Nephron progenitor cell (in vitro differentiated cells): ENCODE results near the gene FTSJ3.
A peak's percentile ranks its signal among the peaks of the same experiment; 100 is the strongest.

Experiments used
- DNase-seq: peaks from one replicate; pipeline ENCODE4 v3.0.0; 2021
- H3K27ac Mint-ChIP-seq: 2 replicates; pipeline ENCODE4 v1.8.0; 2021; ENCODE audit warnings: mild to moderate bottlenecking, moderate library complexity, mixed read lengths
- H3K27me3 Mint-ChIP-seq: 2 replicates; pipeline ENCODE4 v1.8.0; 2021; ENCODE audit warnings: mild to moderate bottlenecking, low read depth, mixed read lengths; ENCODE audit not compliant: poor library complexity
- H3K36me3 Mint-ChIP-seq: 2 replicates; pipeline ENCODE4 v1.8.0; 2021; ENCODE audit warnings: low read depth, mixed read lengths
- H3K4me1 Mint-ChIP-seq: 2 replicates; pipeline ENCODE4 v1.8.0; 2021; ENCODE audit warnings: mixed read lengths
- H3K4me3 Mint-ChIP-seq: 2 replicates; pipeline ENCODE4 v1.8.0; 2021; ENCODE audit warnings: mild to moderate bottlenecking, moderate library complexity, mixed read lengths
- H3K9me3 Mint-ChIP-seq: 2 replicates; pipeline ENCODE4 v1.8.0; 2021; ENCODE audit warnings: mild to moderate bottlenecking, moderate library complexity, mixed read lengths
- CTCF ChIP-seq: fragments of 200-600 bp; sonication (generic); IDR thresholded peaks from 2 replicates; pipeline ENCODE4 v1.5.0; 2021; ENCODE audit warnings: antibody characterized with exemption

Gene FTSJ3

GRCh38 chr17:63842540-63843386, 15.3 kb upstream of the FTSJ3 start, which contains the start of gene SMARCD2:
TSS of gene SMARCD2 (minus strand) at chr17:63842685. CDS start at chr17:63842674, 11 bp downstream.
- peak within 1 kb of the TSS; percentile 99 for H3K27ac Mint-ChIP-seq
- DNase-seq: peak; percentile 99
- H3K27me3 Mint-ChIP-seq: peaks cover 36% of the 10 kb centered on the region
- H3K9me3 Mint-ChIP-seq: peaks cover 3% of the 10 kb centered on the region
- peaks cover under 1% of the 10 kb centered on the region for H3K36me3 Mint-ChIP-seq
- peak within 1 kb of the TSS; percentile 98 for H3K4me3 Mint-ChIP-seq
- H3K4me1 Mint-ChIP-seq: peaks cover 41% of the 10 kb centered on the region
- no peak for TF ChIP-seq CTCF

DNA sequence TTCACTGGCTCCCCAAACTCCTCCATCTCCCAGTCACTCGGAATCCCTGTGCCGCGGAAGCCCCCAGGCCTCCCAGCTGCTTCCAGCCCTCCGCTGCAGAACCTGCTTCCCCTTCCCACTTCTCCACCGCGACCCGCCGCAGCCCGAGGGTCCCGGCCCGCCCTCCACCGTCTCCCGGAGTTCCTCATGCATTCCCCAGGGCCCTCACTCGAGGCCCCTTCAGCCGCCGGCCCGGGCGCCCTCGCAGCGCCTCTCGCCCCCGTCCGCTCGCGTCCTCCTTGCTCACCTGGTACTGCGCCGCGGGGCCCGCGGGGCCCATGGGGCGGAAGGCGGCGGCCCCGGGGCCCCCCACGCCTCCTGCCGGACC, 14.7 kb upstream of the FTSJ3 start:
- Mint-ChIP-seq H3K27me3 (peaks cover 30% of the 10 kb centered on the region), H3K36me3 (peaks cover under 1% of the 10 kb centered on the region), H3K4me3 (peak overlapping the region; percentile 98), H3K27ac (peak overlapping the region; percentile 99), H3K9me3 (no peaks in the 10 kb centered on the region), H3K4me1 (peaks cover 41% of the 10 kb centered on the region)
- DNase-seq: peak; percentile 67
- TF ChIP-seq CTCF: no peak

DNA sequence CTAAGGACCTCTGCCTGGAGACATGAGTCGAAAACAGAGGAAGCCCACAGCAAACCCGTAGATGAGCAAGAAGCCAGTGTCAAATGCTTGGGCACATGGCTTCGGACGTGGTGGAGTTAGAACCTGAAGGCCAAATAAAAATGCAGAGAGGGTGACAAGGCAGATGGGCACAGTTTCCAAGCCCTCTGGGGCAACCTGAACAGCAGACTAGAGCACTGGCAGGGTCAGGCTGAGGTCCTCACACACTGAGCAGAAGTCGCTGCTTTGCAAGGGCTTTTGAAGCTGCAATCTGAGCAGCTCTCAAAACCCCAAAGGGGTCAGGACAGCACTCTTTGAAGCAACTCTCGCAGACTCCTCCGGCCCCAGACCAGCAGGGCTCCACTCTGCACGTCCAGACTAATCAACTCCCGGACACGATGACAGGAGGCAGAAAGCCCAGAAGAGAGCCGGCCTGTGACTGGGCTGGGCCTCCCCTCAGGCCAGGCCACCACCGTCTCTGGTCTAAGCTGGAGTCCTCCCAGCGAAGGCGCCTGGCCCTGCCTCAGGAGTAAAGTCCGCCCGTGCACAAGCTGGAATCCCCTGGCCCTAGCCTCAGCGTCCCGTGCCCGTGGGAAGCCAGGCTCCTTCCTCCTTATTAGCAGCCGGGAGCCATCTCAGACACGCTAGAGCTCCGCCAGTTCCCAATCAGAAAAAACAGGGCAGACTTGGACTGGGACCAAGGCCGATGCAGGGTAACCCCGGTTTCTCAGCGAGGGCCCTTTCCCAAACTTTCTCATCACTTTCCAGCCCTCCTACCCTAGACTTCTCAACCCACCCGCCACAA, 14.1 kb upstream of the FTSJ3 start:
- Mint-ChIP-seq H3K27ac (peak overlapping the region; percentile 99), H3K9me3 (no peaks in the 10 kb centered on the region), H3K27me3 (peaks cover 24% of the 10 kb centered on the region), H3K4me1 (peaks cover 41% of the 10 kb centered on the region), H3K4me3 (peak overlapping the region; percentile 98), H3K36me3 (peaks cover 7% of the 10 kb centered on the region)
- TF ChIP-seq CTCF: no peak
- DNase-seq: peak; percentile 46

GRCh38 chr17:63840591-63841349, 13.3 kb upstream of the FTSJ3 start:
- no peak for DNase-seq
- H3K9me3 Mint-ChIP-seq: no peaks in the 10 kb centered on the region

More at GRCh38 chr17:63840591-63841349, 13.3 kb upstream of the FTSJ3 start:
- H3K27ac Mint-ChIP-seq: peak overlapping the region; percentile 99
- peaks cover 17% of the 10 kb centered on the region for H3K27me3 Mint-ChIP-seq
- peak overlapping the region; percentile 98 for H3K4me3 Mint-ChIP-seq
- H3K36me3 Mint-ChIP-seq: peaks cover 10% of the 10 kb centered on the region
- TF ChIP-seq CTCF: no peak
- H3K4me1 Mint-ChIP-seq: peaks cover 41% of the 10 kb centered on the region
